Gastrocnemius medialis (tissue), 4 donors: ENCODE data around the gene MAP7. TPM values are rescaled to one million over a fixed set of nuclear protein-coding genes. Genes with fewer than 3 reads are reported as not detected.

Experiments
- ATAC-seq, 2 donors: fragments of 150-250 bp; one replicate each; pipeline ENCODE4 v1.9.1; 2016
- DNase-seq, 2 donors: peaks; one replicate each; pipeline ENCODE4 v3.0.0-alpha.2; 2019
- H3K27ac ChIP-seq, 4 donors: fragments of 200-600 bp; sonication (generic); 1 replicate in 1 of 4; 2 replicates in 3 of 4; pipeline ENCODE4 v1.5.1; 2016 to 2018; ENCODE audit warnings: mild to moderate bottlenecking in 2 of 4, moderate library complexity in 1 of 4
- H3K27me3 ChIP-seq, 3 donors: fragments of 200-600 bp; sonication (generic) in 2 of 3; 1 replicate in 1 of 3; 2 replicates in 2 of 3; pipeline versions ENCODE4 v1.5.1 to v1.6.0; 2016 to 2019; ENCODE audit warnings: mild to moderate bottlenecking in 1 of 3, moderate library complexity in 1 of 3
- H3K36me3 ChIP-seq, 2 donors: fragments of 200-600 bp; sonication (generic) in 1 of 2; one replicate each; pipeline ENCODE4 v1.5.1; 2017 to 2018
- H3K4me1 ChIP-seq, 2 donors: fragments of 200-600 bp; sonication (generic) in 1 of 2; one replicate each; pipeline ENCODE4 v1.5.1; 2016 to 2017; ENCODE audit warnings: mild to moderate bottlenecking in 2 of 2
- H3K4me3 ChIP-seq, 4 donors: fragments of 200-600 bp; sonication (generic) in 3 of 4; 1 replicate in 1 of 4; 2 replicates in 3 of 4; pipeline ENCODE4 v1.5.1; 2016 to 2019; ENCODE audit warnings: mild to moderate bottlenecking in 2 of 4
- H3K9me3 ChIP-seq, 3 donors: fragments of 200-600 bp; sonication (generic) in 2 of 3; 1 replicate in 1 of 3; 2 replicates in 2 of 3; pipeline ENCODE4 v1.5.1; 2016 to 2019
- CTCF ChIP-seq, 5 experiments: fragments of 450-650 bp in 3 of 5; fragments of 200-600 bp in 2 of 5; sonication (generic) in 2 of 5; IDR thresholded peaks in 4 of 5; conservative IDR thresholded peaks in 1 of 5; 1 replicate in 4 of 5; 2 replicates in 1 of 5; pipeline ENCODE4 v1.5.1; 2016 to 2019; ENCODE audit warnings: antibody characterized with exemption in 5 of 5, mild to moderate bottlenecking in 3 of 5, moderate library complexity in 3 of 5
- POLR2A ChIP-seq, 2 donors: fragments of 450-650 bp; IDR thresholded peaks; one replicate each; pipeline ENCODE4 v1.6.1; 2017; ENCODE audit warnings: antibody characterized with exemption in 2 of 2, mild to moderate bottlenecking in 2 of 2, moderate library complexity in 2 of 2
- in situ Hi-C, 4 donors: fragments of 200-750 bp; cut with MboI; loops; one replicate each; pipeline versions ENCODE4 v1.15.0 to v1.8.0; 2017; ENCODE audit warnings: low sequenced_read_pairs in 4 of 4
- intact Hi-C: fragments of 100-400 bp; cut with DNase I; formaldehyde crosslinking; loops from one replicate; pipeline ENCODE4 v1.15.1; 2023; ENCODE audit warnings: low total_unique reads
- total RNA-seq, 4 donors: library from RNA; depleted of rRNA; stranded (reverse); fragments of >200 nt; gene quantifications; one replicate each; pipeline versions ENCODE4 v1.1.0 to v1.2.3, GENCODE V29; 2016

The MAP7 gene
- total RNA-seq, 4 donors from 2014 or later = 0.22 to 0.56 (median 0.39) TPM

- no peak overlapping the region for H3K27ac ChIP-seq
- in situ Hi-C loops (no loop called here), intact Hi-C loops (loop anchor here (10.0 kb wide), 1 partner anchor 1092 kb away; no protein-coding TSS in a partner anchor)
These were observed 3.9 kb downstream of the MAP7 start for GRCh38 chr6:136546331-136546730.

GRCh38 chr6:136544326-136544725, 5.9 kb downstream of the MAP7 start:
- Histone ChIP-seq H3K27me3 (peaks cover 12 to 19% (median 12%) of the 10 kb centered on the region in 3 donors), H3K4me1 (no peaks in the 10 kb centered on the region), H3K36me3 (no peaks in the 10 kb centered on the region), H3K27ac (no peak overlapping the region), H3K4me3 (no peak overlapping the region), H3K9me3 (no peaks in the 10 kb centered on the region)
- TF ChIP-seq CTCF (IDR thresholded peaks at IDR 0.05 in 4 of 5, conservative IDR thresholded peaks at IDR 0.05 in 1 of 5) = no peak
- no peak for TF ChIP-seq POLR2A (IDR thresholded peaks at IDR 0.05)
- intact Hi-C loops (loop anchor here (10.0 kb wide), 1 partner anchor 1090 kb away; no protein-coding TSS in a partner anchor), in situ Hi-C loops (no loop called here)
- no peak for DNase-seq
- ATAC-seq = no peak

More at GRCh38 chr6:136546331-136546730, 3.9 kb downstream of the MAP7 start:
- H3K36me3 ChIP-seq = no peaks in the 10 kb centered on the region
- no peaks in the 10 kb centered on the region for H3K9me3 ChIP-seq
- H3K4me3 ChIP-seq = no peak overlapping the region
- DNase-seq (no peak), ATAC-seq (no peak)
- H3K27me3 ChIP-seq = peaks cover 29 to 38% (median 30%) of the 10 kb centered on the region in 3 donors
- TF ChIP-seq CTCF (IDR thresholded peaks at IDR 0.05 in 4 of 5, conservative IDR thresholded peaks at IDR 0.05 in 1 of 5) = no peak
- TF ChIP-seq POLR2A (IDR thresholded peaks at IDR 0.05) = no peak
- peaks cover 0 to 11% of the 10 kb centered on the region in 2 donors for H3K4me1 ChIP-seq

DNA sequence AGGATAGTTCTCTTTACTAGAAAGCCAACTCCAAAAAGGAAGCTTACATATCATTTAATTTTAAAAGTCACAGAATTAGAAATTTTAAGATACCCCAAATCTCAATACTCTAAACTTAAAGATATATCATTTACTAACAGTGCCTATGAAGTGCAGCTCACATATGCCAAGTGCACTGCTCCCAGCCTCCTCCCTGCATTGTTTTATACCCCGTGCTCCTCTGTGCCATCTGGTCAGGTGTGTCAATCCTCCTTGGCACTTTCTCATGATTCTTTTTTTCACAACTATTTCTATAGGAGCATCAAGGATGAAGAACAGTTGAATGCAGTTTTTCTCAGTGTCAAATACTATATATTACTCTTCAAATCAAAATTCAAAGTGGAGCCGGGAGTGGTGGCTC, 8.8 kb downstream of the MAP7 start:
- no peaks in the 10 kb centered on the region for H3K9me3 ChIP-seq
- ATAC-seq = no peak
- no peak overlapping the region for H3K27ac ChIP-seq
- in situ Hi-C loops (no loop called here), intact Hi-C loops (loop anchor here (10.0 kb wide), 1 partner anchor 1087 kb away; no protein-coding TSS in a partner anchor)
- no peaks in the 10 kb centered on the region for H3K36me3 ChIP-seq
- H3K27me3 ChIP-seq = peaks cover 0 to 6% (median 0%) of the 10 kb centered on the region in 3 donors
- TF ChIP-seq POLR2A (IDR thresholded peaks at IDR 0.05) (no peak), CTCF (IDR thresholded peaks at IDR 0.05 in 4 of 5, conservative IDR thresholded peaks at IDR 0.05 in 1 of 5) (no peak)
- no peak overlapping the region for H3K4me3 ChIP-seq
- no peak for DNase-seq
- no peaks in the 10 kb centered on the region for H3K4me1 ChIP-seq

- ATAC-seq (no peak), DNase-seq (no peak)
- no peaks in the 10 kb centered on the region for H3K36me3 ChIP-seq
- no peak overlapping the region for H3K27ac ChIP-seq
- in situ Hi-C loops = no loop called here
- no peaks in the 10 kb centered on the region for H3K4me1 ChIP-seq
- TF ChIP-seq POLR2A (IDR thresholded peaks at IDR 0.05) (no peak), CTCF (IDR thresholded peaks at IDR 0.05 in 4 of 5, conservative IDR thresholded peaks at IDR 0.05 in 1 of 5) (no peak)
- H3K9me3 ChIP-seq = no peaks in the 10 kb centered on the region
- H3K27me3 ChIP-seq = no peaks in the 10 kb centered on the region
- intact Hi-C loops = loop anchor here (10.0 kb wide), 1 partner anchor 1085 kb away; no protein-coding TSS in a partner anchor
- no peak overlapping the region for H3K4me3 ChIP-seq
These were observed 10.1 kb downstream of the MAP7 start for GRCh38 chr6:136539967-136540652.
